ENCODE data around the gene FGB. TPM values are rescaled to one million over a fixed set of nuclear protein-coding genes. Genes with fewer than 3 reads are reported as not detected.
A peak's percentile ranks its signal among the peaks of the same experiment; 100 is the strongest.

FGB gene
- total and polyA plus RNA-seq, 9 of the 15 experiments (the other 6 are each of a cell fraction or from before 2014, with no cell fraction given) = 0.07 to 1.9 (median 0.13) TPM; not detected in 6

DNA sequence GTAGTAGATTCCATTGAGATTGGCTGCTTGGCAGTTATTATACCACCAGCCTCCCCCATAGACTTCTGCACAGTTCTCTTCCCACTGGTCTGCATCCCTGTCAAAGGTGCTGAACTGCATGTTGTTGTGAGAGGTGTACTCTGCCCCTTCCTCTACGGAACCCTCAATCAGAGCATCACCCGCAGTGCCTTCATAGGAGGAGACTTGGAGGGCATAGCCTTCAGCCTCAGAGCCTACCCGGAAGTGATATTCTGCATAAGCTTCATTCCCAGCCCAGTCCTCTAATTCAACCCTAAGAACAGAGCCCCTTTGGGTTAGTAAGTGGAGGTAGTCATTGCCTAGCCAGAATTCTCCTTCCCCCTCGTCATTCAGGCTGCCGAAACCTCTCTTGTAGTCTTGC is 21.4 kb downstream of the FGB start:
- no TSS peak for BruUV-seq (replicated peaks)
- no peak for ATAC-seq

More for the DNA sequence above, 21.4 kb downstream of the FGB start:
- H3K4me1 ChIP-seq (replicated peaks in 1 of 2; ENCODE audit: control insufficient read depth in 2 of 2, insufficient read depth in 2 of 2, low read length in 2 of 2) = no peaks in the 10 kb centered on the region; a peak in 1 of 5 replicates
- 20% methylated on average over 5 of the region's 5 CpGs for WGBS (ENCODE audit: insufficient coverage, low coverage, missing lambda C conversion rate)
- H3K27ac ChIP-seq (ENCODE audit: extremely low read depth, low read depth, low read length) = no peak overlapping the region
- H3K27me3 ChIP-seq (ENCODE audit: control insufficient read depth in 2 of 2, insufficient read depth in 2 of 2, low read length in 2 of 2) = 0 out of 5 replicates have a peak, but pooled peaks cover 0 to 2% of the 10 kb centered on the region in 2 experiments
- no peak overlapping the region for H3K4me3 ChIP-seq
- no peak overlapping the region for H3K9ac ChIP-seq (ENCODE audit: insufficient read depth in 1 of 2, low read depth in 2 of 2, low read length in 2 of 2)
- H3K9me3 ChIP-seq (replicated peaks; ENCODE audit: control insufficient read depth, insufficient read depth, low read depth, low read length) = no peaks in the 10 kb centered on the region
- CTCF ChIA-PET (ENCODE audit: low intra/inter-chr PET ratio) = no interaction called here
- POLR2A ChIA-PET = no interaction called here
- no peak for FAIRE-seq
- no peaks in the 10 kb centered on the region for H3K79me2 ChIP-seq (ENCODE audit: control insufficient read depth, insufficient read depth, low read length)
- no peak for DNase-seq (ENCODE audit: extremely low read depth in 1 of 4, low spot score in 3 of 4)
- in situ Hi-C loops (cut with MboI) = no loop called here
- H3K9me1 ChIP-seq (ENCODE audit: control insufficient read depth, insufficient read depth, low read length) = no peaks in the 10 kb centered on the region
- H4K20me1 ChIP-seq (replicated peaks; ENCODE audit: control insufficient read depth, insufficient read depth, low read length) = no peaks in the 10 kb centered on the region
- peak overlapping the region; percentile 43; the same call in 1 of the 2 replicates for H2AFZ ChIP-seq (ENCODE audit: low read depth, low read length)
- no peak overlapping the region for H3K4me2 ChIP-seq (ENCODE audit: insufficient read depth, low read length)
- no peak for TF ChIP-seq TBP (optimal IDR thresholded peaks at IDR 0.05; ENCODE audit: low read depth, low read length)
- no peak for TF ChIP-seq NFE2L1 (tag; IDR thresholded peaks at IDR 0.05; ENCODE audit: borderline replicate concordance, low read depth)
- TF ChIP-seq, protein P1, sequence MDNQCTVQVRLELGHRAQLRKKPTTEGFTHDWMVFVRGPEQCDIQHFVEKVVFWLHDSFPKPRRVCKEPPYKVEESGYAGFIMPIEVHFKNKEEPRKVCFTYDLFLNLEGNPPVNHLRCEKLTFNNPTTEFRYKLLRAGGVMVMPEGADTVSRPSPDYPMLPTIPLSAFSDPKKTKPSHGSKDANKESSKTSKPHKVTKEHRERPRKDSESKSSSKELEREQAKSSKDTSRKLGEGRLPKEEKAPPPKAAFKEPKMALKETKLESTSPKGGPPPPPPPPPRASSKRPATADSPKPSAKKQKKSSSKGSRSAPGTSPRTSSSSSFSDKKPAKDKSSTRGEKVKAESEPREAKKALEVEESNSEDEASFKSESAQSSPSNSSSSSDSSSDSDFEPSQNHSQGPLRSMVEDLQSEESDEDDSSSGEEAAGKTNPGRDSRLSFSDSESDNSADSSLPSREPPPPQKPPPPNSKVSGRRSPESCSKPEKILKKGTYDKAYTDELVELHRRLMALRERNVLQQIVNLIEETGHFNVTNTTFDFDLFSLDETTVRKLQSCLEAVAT (IDR thresholded peaks at IDR 0.05) = no peak
- TF ChIP-seq MYNN (IDR thresholded peaks at IDR 0.05) = no peak
- no peak for TF ChIP-seq MYNN (CRISPR knock-in tag; IDR thresholded peaks at IDR 0.05)
- no peak for TF ChIP-seq CCAR2 (IDR thresholded peaks at IDR 0.05; ENCODE audit: low read depth, low read length)
- TF ChIP-seq BCL6 (CRISPR knock-in tag; IDR thresholded peaks at IDR 0.05) = no peak
- H3K36me3 ChIP-seq (ENCODE audit: control insufficient read depth, insufficient read depth, low read length) = no peaks in the 10 kb centered on the region
- intact Hi-C loops (cut with micrococcal nuclease) = no loop called here

Measured in K562 (cell line).